Measurements from ENCODE around the gene SP110.
"Not testable (repeated sequence)": the region's sequence is repeated elsewhere in the genome, so short reads cannot be mapped to it uniquely, and the experiment has no call there.

Gene SP110

DNA sequence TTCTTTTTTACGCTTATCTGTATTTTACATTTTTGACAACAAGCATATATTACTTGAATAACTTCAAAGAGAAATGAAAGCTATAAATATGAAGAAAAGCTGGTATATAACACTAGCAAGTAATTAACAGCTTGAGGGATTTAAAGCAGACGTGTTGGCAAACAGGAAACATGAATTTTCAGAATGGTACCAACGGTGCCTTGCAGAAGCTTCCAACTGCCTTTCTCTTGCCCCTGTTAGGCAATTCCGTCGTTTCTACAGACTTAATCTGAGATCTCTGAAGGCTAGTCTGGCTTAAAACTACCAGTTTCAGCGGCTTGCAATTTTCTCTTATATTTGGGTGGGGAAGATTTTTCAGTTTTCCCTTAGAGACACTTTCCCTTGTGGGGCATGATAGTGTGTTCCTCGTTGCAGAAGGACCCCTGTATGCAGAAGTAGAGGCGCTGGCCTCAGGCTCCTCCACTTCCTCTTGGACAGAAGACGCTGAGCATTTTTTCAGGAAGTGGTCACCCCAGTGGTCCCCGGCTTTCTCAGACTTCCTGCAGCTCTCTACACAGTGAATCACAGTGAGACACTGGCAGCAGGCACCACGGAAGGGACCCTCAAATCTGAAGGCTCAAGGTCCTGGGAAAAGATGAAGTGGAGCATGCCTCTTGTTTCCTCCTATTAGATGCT lies 94.9 kb downstream of the SP110 start:
- DNase-seq (ENCODE audit: low read depth): no peak

DNA sequence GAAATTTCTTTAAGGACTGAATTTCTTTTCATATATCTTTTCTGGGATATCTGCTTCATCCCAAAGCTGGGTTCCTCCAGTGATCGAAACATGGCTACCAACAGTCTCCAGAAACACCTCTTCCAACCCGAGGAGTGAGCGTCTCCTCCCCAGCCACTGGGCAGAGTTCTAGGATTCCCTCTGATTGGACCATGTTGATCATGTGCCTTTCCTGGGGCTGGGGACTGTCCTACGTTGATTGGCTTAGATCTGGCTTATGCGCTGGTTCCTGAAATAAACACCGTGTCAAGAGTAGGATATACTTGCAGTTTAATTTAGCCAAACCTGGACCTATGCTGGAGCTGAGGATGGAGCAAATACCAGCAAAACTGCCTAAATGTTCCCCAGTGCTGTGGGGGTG lies 95.5 kb downstream of the SP110 start:
- no peak for DNase-seq (ENCODE audit: low read depth)

DNA sequence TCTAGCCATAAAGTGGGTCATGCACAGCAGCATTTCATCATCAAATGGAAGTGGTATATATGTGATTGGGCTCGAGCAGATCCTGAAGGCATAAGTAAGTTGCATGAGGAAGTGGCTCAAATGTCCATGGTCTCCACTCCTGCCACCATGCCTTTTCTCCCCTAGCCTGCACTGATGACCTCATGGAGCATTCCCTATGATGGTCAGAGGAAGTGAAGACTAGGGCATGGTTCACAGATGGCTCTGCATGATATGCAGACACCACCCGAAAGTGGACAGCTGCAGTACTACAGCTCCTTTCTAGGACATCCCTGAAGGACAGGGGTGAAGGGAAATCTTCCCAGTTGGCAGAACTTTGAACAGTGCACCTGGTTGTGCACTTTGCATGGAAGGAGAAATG lies 99.4 kb downstream of the SP110 start:
- DNase-seq (ENCODE audit: low read depth): not testable (repeated sequence)

DNA sequence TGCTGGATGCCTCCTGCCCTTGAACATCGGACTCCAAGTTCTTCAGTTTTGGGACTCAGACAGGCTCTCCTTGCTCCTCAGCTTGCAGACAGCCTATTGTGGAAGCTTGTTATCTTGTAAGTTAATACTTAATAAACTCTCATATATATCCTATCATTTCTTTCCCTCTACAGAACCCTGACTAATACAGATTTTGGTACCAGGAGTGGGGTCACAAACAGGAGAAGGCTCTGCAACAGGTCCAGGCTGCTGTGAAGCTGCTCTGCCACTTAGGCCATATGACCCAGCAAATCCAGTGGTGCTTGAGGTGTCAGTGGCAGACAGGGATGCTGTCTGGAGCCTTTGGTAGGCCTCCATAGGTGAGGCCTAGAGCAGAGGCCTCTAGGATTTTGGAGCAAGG lies 100.0 kb downstream of the SP110 start:
- not testable (repeated sequence) for DNase-seq (ENCODE audit: low read depth)
